Heart left ventricle (tissue), 16 donors: ENCODE data around the gene LENG1. TPM values are rescaled to one million over a fixed set of nuclear protein-coding genes. Genes with fewer than 3 reads are reported as not detected.

ENCODE experiments used
- ATAC-seq, 4 donors: fragments of 200-7000 bp; cut with Tn5 transposase; one replicate each; pipeline ENCODE4 v1.9.1; 2020 to 2022; ENCODE audit warnings: moderate library complexity in 4 of 4, mild to moderate bottlenecking in 3 of 4, moderate number of reproducible peaks in 1 of 4
- DNase-seq, 5 donors: peaks; one replicate each; pipeline ENCODE4 v3.0.0-alpha.2; 2020
- H3K27ac ChIP-seq, 12 donors: fragments of 200-600 bp; sonication (generic) in 4 of 12; one replicate each; pipeline versions ENCODE4 v1.5.0 to v1.8.0; 2016 to 2022; ENCODE audit warnings: mild to moderate bottlenecking in 2 of 12
- H3K27me3 ChIP-seq, 9 donors: fragments of 200-600 bp; sonication (generic) in 2 of 9; one replicate each; pipeline versions ENCODE4 v1.5.1 to v1.8.0; 2016 to 2022; ENCODE audit warnings: mild to moderate bottlenecking in 3 of 9
- H3K36me3 ChIP-seq, 9 donors: fragments of 200-600 bp; sonication (generic) in 2 of 9; one replicate each; pipeline versions ENCODE4 v1.5.0 to v1.8.0; 2018 to 2022; ENCODE audit warnings: mild to moderate bottlenecking in 2 of 9
- H3K4me1 ChIP-seq, 12 donors: fragments of 200-600 bp; sonication (generic) in 4 of 12; one replicate each; pipeline versions ENCODE4 v1.5.0 to v1.8.0; 2016 to 2022; ENCODE audit warnings: mild to moderate bottlenecking in 3 of 12
- H3K4me3 ChIP-seq, 12 donors: fragments of 200-600 bp; sonication (generic) in 4 of 12; one replicate each; pipeline versions ENCODE4 v1.5.0 to v1.8.0; 2017 to 2022; ENCODE audit warnings: mild to moderate bottlenecking in 9 of 12, moderate library complexity in 4 of 12
- H3K9me3 ChIP-seq, 12 donors: fragments of 200-600 bp; sonication (generic) in 4 of 12; one replicate each; pipeline versions ENCODE4 v1.5.0 to v1.8.0; 2016 to 2022; ENCODE audit warnings: mild to moderate bottlenecking in 1 of 12
- POLR2A ChIP-seq, 2 donors: fragments of 450-650 bp; IDR thresholded peaks; one replicate each; pipeline ENCODE4 v1.6.1; 2017; ENCODE audit warnings: antibody characterized with exemption in 2 of 2, mild to moderate bottlenecking in 2 of 2, moderate library complexity in 2 of 2
- WGBS, 4 donors: extraction: QIAGEN DNeasy Blood & Tissue Kit in 2 of 4; methylation state at CpG; one replicate each; pipeline versions ENCODE4 v1.1.5 to v1.1.7; 2013 to 2018; 5-methylcytosine and 5-hydroxymethylcytosine counted together
- intact Hi-C, 10 donors: fragments of 100-400 bp; cut with DNase I; formaldehyde crosslinking; loops; one replicate each; pipeline versions ENCODE4 v1.11.1 to v1.14.2; 2022
- polyA plus RNA-seq, 2 donors: library from polyadenylated mRNA; stranded (reverse); fragments of 200-250 nt; gene quantifications; one replicate each; pipeline ENCODE4 v1.2.3, GENCODE V29; 2013
- total RNA-seq, 9 donors: library from RNA; depleted of rRNA in 2 of 9; stranded (reverse); fragments of >200 nt in 2 of 9; fragmentation: NEBNext Ultra II Directional in 3 of 9; extraction: Animal tissue kit (Norgen Biotek cat#: 25700) in 3 of 9; gene quantifications; one replicate each; pipeline versions ENCODE4 v1.1.0 to v1.2.4, GENCODE V29; 2016 to 2023
- TF ChIP-seq, protein P1 (sequence below), 12 donors: fragments of 200-600 bp; sonication (generic) in 4 of 12; IDR thresholded peaks; one replicate each; pipeline versions ENCODE4 v1.5.0 to v1.8.0; 2018 to 2022; ENCODE audit warnings: antibody characterized with exemption in 12 of 12, mild to moderate bottlenecking in 5 of 12
- donor health status: ischemic (EF 13 %, LVEDD 7.1; RV severe dilation, severe dysfunction).
- donor health status: healthy with polysubstance abuse.
- donor health status: DM: no; HTN: yes; CAD: no.
- donor health status: DM: no; HTN: no; CAD: no.
- donor health status: ischemic (EF 25% LVEDD 6.9; RV normal size, moderate dysfunction).
- donor health status: ischemic (EF 25% LVEDD 5.7; RV mildly dilated, moderate dysfunction).
- donor health status: healthy.
- donor health status: DM: yes; HTN: yes; CAD: no.
- donor health status: ischemic (EF 35%, LVEDD 5.7; RV mildly dilated, moderate dysfunction).
- donor health status: nonischemic (EF 11% LVEDD 7.7; RV severe dilation, severe dysfunction).
- donor health status: DM: yes; HTN: yes; CAD: no.
- donor health status: PGD.
- donor health status: ischemic (EF 29% LVEDD 5.4; RV normal size, mild dysfunction).
- donor health status: nonischemic (EF 23%, LVEDD 6.1; RV moderate dilation, normal function).

Gene LENG1
- total and polyA plus RNA-seq, 11 donors: 5.4 to 18.6 (median 7.0) TPM

DNA sequence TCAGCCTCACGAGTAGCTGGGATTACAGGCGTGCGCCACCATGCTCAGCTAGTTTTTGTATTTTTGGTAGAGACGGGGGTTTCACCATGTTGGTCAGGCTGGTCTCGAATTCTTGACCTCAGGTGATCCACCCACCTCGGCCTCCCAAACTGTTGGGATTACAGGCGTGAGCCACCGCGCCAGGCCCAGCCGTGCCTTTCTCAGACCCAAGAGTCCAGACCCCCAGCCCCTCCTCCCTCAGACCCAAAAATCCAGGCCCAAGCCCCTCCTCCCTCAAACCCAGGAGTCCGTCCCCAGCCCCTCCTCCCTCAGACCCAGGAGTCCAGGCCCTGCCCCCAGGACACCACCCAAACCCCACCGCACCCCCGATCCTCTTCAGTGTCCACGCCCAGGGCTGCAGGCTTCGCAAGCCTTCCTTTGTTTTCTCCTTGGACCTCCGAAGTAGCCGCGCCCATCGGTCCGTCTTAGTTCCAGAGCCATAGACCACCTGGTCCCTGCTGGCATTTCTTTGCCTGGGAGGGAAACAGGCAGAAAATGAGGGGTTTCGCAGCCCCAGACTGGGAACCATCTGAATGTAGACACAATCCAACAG is 9.7 kb upstream of the LENG1 start:
- Histone ChIP-seq H3K9me3 (no peaks in the 10 kb centered on the region), H3K4me3 (no peak overlapping the region), H3K4me1 (peaks cover 0 to 24% (median 4%) of the 10 kb centered on the region in 12 donors), H3K27ac (no peak overlapping the region), H3K27me3 (peaks cover 0 to 19% (median 2%) of the 10 kb centered on the region in 9 donors), H3K36me3 (no peaks in the 10 kb centered on the region)
- WGBS, 4 donors: 86 to 91% (median 87%) methylated on average over 21 of the region's 21 CpGs
- peak in 1 of 5 donors; percentile 32 for DNase-seq
- ATAC-seq: no peak
- intact Hi-C loops: loop anchor here in 6 of 10 donors (2.0 to 5.0 kb wide), 4 partner anchors 20 to 62 kb away; partner anchors contain the start of genes MBOAT7 (in 1 of the 6) and RPS9 (in 1 of the 6)
- no peak for TF ChIP-seq POLR2A (IDR thresholded peaks at IDR 0.05)
- TF ChIP-seq, protein P1, sequence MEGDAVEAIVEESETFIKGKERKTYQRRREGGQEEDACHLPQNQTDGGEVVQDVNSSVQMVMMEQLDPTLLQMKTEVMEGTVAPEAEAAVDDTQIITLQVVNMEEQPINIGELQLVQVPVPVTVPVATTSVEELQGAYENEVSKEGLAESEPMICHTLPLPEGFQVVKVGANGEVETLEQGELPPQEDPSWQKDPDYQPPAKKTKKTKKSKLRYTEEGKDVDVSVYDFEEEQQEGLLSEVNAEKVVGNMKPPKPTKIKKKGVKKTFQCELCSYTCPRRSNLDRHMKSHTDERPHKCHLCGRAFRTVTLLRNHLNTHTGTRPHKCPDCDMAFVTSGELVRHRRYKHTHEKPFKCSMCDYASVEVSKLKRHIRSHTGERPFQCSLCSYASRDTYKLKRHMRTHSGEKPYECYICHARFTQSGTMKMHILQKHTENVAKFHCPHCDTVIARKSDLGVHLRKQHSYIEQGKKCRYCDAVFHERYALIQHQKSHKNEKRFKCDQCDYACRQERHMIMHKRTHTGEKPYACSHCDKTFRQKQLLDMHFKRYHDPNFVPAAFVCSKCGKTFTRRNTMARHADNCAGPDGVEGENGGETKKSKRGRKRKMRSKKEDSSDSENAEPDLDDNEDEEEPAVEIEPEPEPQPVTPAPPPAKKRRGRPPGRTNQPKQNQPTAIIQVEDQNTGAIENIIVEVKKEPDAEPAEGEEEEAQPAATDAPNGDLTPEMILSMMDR (IDR thresholded peaks at IDR 0.05): no peak

DNA sequence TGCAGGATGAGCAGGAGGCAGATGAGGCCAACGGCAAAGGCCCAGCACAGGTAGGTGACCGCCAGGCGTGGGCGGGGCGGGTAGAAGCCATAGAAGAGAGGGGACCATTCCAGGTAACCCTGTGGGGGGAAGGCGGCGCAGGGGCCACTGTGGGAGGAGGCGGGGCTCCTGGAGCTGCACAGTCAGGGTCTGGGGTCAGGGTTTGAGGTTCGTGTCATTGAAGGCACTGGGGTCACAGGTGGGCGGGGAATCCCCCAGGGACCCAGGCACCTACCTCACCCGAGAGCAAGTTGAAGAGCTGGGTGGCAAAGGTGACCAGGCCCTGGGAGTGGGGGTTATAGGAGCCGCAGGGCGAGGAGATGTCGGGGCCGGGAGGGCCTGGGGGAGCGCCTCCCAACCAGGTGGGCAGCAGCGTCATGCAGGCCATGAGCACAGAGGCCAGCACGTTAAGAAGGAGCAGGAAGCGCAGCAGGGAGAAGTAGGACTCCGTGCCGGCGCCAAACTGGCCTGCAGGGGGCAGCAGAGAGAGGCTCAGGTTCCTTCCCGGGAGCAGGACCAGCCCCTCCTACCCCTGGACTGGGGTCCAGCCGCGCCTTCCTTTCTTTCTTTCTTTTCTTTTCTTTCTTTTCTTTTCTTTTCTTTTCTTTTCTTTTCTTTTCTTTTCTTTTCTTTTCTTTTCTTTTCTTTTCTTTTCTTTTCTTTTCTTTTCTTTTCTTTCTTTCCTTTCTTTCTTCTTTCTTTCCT is 8.8 kb upstream of the LENG1 start:
- Histone ChIP-seq H3K4me3 (no peak overlapping the region), H3K27ac (no peak overlapping the region), H3K4me1 (peaks cover 0 to 30% (median 4%) of the 10 kb centered on the region in 12 donors), H3K36me3 (no peaks in the 10 kb centered on the region), H3K9me3 (no peaks in the 10 kb centered on the region), H3K27me3 (peaks cover 0 to 21% (median 4%) of the 10 kb centered on the region in 9 donors)
- 25 to 28% (median 26%) methylated on average over 25 of the region's 25 CpGs for WGBS, 4 donors
- ATAC-seq: peak; percentile 80 to 91 (median 88)
- TF ChIP-seq, protein P1 (IDR thresholded peaks at IDR 0.05): peak; percentile 79 to 95 (median 88)
- no peak for TF ChIP-seq POLR2A (IDR thresholded peaks at IDR 0.05)
- intact Hi-C loops: loop anchor here in 8 of 10 donors (1.0 to 5.0 kb wide), 5 partner anchors 20 to 63 kb away; partner anchors contain the start of genes MBOAT7 (in 1 of the 8) and RPS9 (in 1 of the 8)
- DNase-seq: peak; percentile 90 to 97 (median 92)

DNA sequence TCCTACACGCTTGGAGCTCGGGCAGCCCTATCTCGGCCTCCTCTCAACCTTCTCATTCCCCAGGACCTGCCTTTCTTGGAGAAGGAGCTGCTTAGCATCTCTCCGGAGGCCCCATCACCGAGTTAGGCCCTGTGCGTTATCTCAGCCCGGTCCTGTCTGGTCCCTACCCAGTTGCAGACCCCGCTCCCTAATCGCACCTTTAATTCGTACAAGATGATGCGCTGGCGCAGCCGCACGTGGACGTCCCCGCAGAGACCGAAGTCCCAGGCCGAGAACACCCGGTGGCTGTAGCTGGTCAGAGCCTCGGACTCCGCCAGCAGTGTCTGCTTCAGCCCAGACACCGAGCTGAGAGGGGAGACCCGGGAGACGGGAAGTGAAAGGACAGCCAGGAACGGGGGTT is 5.7 kb upstream of the LENG1 start:
- no peak overlapping the region for H3K27ac ChIP-seq
- 89 to 92% (median 91%) methylated on average over 25 of the region's 25 CpGs for WGBS, 4 donors
- no peaks in the 10 kb centered on the region for H3K9me3 ChIP-seq
- TF ChIP-seq, protein P1 (IDR thresholded peaks at IDR 0.05): no peak
- no peak for TF ChIP-seq POLR2A (IDR thresholded peaks at IDR 0.05)
- no peak for ATAC-seq
- H3K36me3 ChIP-seq: no peaks in the 10 kb centered on the region
- peaks cover 0 to 50% (median 24%) of the 10 kb centered on the region in 12 donors for H3K4me1 ChIP-seq
- no peak overlapping the region for H3K4me3 ChIP-seq
- no peak for DNase-seq
- H3K27me3 ChIP-seq: peaks cover 0 to 16% (median 2%) of the 10 kb centered on the region in 9 donors
- intact Hi-C loops: loop anchor here in 1 of 10 donors (5.0 kb wide), 1 partner anchor 37 kb away; the partner anchor contains the start of gene RPS9
